GM12874 (cell line): ENCODE results near the gene ZNF644.

Experiments
- TF ChIP-seq, protein P1 (sequence below): IDR thresholded peaks from 2 replicates; pipeline ENCODE4 v1.5.1; 2011; ENCODE audit warnings: low read depth, mild to moderate bottlenecking, control low read depth, low read length, moderate library complexity; ENCODE audit not compliant: insufficient read depth

ZNF644 gene

GRCh38 chr1:91007092-91007491, 14.7 kb downstream of the ZNF644 start:
- TF ChIP-seq, protein P1, sequence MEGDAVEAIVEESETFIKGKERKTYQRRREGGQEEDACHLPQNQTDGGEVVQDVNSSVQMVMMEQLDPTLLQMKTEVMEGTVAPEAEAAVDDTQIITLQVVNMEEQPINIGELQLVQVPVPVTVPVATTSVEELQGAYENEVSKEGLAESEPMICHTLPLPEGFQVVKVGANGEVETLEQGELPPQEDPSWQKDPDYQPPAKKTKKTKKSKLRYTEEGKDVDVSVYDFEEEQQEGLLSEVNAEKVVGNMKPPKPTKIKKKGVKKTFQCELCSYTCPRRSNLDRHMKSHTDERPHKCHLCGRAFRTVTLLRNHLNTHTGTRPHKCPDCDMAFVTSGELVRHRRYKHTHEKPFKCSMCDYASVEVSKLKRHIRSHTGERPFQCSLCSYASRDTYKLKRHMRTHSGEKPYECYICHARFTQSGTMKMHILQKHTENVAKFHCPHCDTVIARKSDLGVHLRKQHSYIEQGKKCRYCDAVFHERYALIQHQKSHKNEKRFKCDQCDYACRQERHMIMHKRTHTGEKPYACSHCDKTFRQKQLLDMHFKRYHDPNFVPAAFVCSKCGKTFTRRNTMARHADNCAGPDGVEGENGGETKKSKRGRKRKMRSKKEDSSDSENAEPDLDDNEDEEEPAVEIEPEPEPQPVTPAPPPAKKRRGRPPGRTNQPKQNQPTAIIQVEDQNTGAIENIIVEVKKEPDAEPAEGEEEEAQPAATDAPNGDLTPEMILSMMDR: no peak

- TF ChIP-seq, protein P1: no peak
Measured at GRCh38 chr1:91006113-91006908, 15.5 kb downstream of the ZNF644 start.

DNA sequence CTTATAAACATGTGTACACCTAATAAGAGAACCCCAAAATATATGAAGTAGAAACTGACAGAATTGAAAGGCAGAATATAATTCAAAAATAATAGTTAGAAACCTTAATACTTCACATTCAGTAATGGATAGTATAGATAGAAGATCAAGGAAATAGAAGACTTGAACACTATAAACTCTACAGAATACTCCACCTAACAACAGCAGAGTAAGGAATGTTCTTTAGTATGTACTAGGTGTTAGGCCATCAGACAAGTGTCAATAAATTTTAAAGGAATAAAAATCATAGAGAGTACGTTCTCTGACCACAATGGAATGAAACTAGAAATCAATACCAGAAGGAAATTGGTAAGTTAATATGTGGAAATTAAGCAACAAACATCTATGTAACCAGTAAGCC, 16.6 kb downstream of the ZNF644 start:
- TF ChIP-seq, protein P1: no peak

DNA sequence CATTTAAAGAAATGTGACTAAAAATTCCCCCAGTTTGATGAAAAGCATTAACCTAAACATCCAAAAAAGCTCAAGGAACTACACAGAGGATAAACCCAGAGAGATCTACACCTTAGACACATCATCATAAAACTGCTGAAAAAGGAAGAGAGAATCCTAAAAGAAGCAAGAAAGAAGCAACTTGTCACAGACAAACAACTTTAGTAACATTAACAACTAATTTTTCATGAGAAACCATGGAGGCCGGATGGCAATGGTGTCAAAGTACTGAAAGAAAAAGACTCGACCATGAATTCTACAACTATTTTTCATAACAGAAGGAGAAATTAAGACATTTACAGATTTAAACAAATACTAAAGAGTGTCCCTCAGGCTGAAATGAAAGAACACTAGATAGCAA, 17.7 kb downstream of the ZNF644 start:
- TF ChIP-seq, protein P1: no peak

DNA sequence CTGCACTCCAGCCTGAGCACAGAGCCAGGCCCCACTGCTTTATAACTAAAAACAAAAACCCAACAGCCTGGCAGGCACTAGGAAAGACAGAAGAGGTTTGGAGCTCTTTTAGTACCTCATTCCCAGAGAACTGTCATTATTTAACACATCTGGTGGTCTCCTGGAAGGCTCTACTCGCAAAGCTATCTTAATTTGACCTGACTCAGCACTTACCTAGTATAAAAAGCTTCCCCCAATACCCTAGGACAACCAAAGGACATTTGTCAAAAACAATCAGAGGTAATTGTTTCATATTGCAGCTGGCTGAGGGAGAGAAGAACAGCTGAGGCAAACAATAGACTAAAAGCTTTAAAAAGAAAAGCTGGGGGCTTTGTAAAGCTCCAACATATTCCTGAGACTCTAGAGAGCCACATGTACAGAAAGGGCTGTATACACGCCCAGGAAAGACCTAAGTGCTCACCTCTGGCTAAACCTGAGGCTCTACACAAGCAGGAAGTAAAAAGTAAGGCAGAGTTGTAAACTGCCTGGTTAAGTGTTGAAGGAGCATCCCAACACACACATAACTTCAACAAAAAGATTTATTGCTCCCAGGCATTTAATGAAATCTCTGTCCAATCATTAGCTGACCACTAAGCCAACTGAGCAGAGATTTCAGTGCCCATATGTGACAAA, 25.0 kb downstream of the ZNF644 start:
- TF ChIP-seq, protein P1: no peak

GRCh38 chr1:90995311-90995894, 26.4 kb downstream of the ZNF644 start:
- TF ChIP-seq, protein P1: no peak

DNA sequence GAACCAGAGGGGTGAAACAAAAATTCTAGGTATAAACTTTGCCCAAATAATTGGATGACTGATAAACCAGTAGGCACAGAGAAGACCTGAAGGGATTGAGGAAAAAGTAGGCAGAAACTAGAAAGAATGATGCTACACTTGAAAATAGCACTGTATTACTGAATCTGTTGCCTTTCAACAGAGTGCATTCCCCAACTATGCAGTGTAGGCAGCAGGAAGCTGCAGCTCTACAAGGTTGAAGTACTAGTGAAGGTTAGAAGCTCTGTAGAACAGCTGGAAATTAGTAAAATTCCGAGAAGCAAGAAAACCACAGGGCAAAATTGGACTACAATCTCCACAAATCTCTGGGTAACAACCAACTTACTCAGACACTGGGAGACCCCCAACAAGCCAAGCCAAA, 27.4 kb downstream of the ZNF644 start:
- TF ChIP-seq, protein P1: no peak
